Adrenal gland (tissue), 5 donors: ENCODE data around the gene NPEPL1.

Source experiments
- CTCF ChIP-seq, 6 experiments: fragments of 450-650 bp in 4 of 6; fragments of 200-600 bp in 2 of 6; sonication (generic) in 1 of 6; IDR thresholded peaks; 1 replicate in 5 of 6; 2 replicates in 1 of 6; pipeline versions ENCODE4 v1.5.1 to v1.8.0; 2016 to 2021; ENCODE audit warnings: antibody characterized with exemption in 6 of 6, mild to moderate bottlenecking in 2 of 6, moderate library complexity in 1 of 6
- POLR2A ChIP-seq, 2 donors: fragments of 450-650 bp; IDR thresholded peaks; one replicate each; pipeline ENCODE4 v1.6.1; 2017; ENCODE audit warnings: antibody characterized with exemption in 2 of 2, mild to moderate bottlenecking in 2 of 2, moderate library complexity in 1 of 2
- donor health status: DM: no; HTN: no; CAD: no.

GRCh38 chr20:58718729-58719128 lies 26.1 kb downstream of the NPEPL1 start:
- TF ChIP-seq CTCF (IDR thresholded peaks at IDR 0.05) (no peak), POLR2A (IDR thresholded peaks at IDR 0.05) (no peak)
